HG03342 (cell line): ENCODE measurements around the gene RPL10.
A peak's percentile ranks its signal among the peaks of the same experiment; 100 is the strongest.
"Not testable (repeated sequence)": the region's sequence is repeated elsewhere in the genome, so short reads cannot be mapped to it uniquely, and the experiment has no call there.

Experiments
- ATAC-seq: cut with Tn5 transposase; IDR thresholded peaks from one replicate; pipeline ENCODE4 v1.9.1; 2021; ENCODE audit warnings: mild to moderate bottlenecking, moderate library complexity; ENCODE audit not compliant: unreplicated experiment

RPL10 gene

GRCh38 chrX:154375156-154375504 lies 23.0 kb upstream of the RPL10 start:
- no peak for ATAC-seq

GRCh38 chrX:154376774-154377173 lies 21.4 kb upstream of the RPL10 start:
- ATAC-seq, result no peak

GRCh38 chrX:154378059-154378798 lies 19.9 kb upstream of the RPL10 start:
- peak; percentile 3 for ATAC-seq

GRCh38 chrX:154378799-154379568 lies 19.2 kb upstream of the RPL10 start, which contains the start of gene EMD:
Gene EMD, plus strand, starts transcription at chrX:154379295. Its CDS starts 190 bp downstream, at chrX:154379485.
- ATAC-seq, result peak; percentile 81

GRCh38 chrX:154379569-154379951 lies 18.6 kb upstream of the RPL10 start:
- no peak for ATAC-seq

- ATAC-seq, result no peak
These were observed 18.0 kb upstream of the RPL10 start for GRCh38 chrX:154380153-154380552.

GRCh38 chrX:154380787-154381186 lies 17.4 kb upstream of the RPL10 start:
- no peak for ATAC-seq

GRCh38 chrX:154381271-154381670 lies 16.9 kb upstream of the RPL10 start:
- ATAC-seq, result no peak

GRCh38 chrX:154382483-154383069 lies 15.6 kb upstream of the RPL10 start:
- ATAC-seq, result no peak

- no peak for ATAC-seq
These were observed 14.6 kb upstream of the RPL10 start for GRCh38 chrX:154383359-154384283.

GRCh38 chrX:154384284-154384892 lies 13.8 kb upstream of the RPL10 start:
- no peak for ATAC-seq

GRCh38 chrX:154388094-154388493 lies 10.1 kb upstream of the RPL10 start:
- not testable (repeated sequence) for ATAC-seq

- not testable (repeated sequence) for ATAC-seq
These were observed 9.5 kb upstream of the RPL10 start for GRCh38 chrX:154388649-154389048.

- peak; percentile 63 for ATAC-seq
These were observed 8.1 kb upstream of the RPL10 start for GRCh38 chrX:154389812-154390747.

GRCh38 chrX:154396363-154396762 lies 1.8 kb upstream of the RPL10 start:
- not testable (repeated sequence) for ATAC-seq

GRCh38 chrX:154396973-154397887 lies 947 bp upstream of the RPL10 start:
- peak; percentile 37 for ATAC-seq

- peak; percentile 18 for ATAC-seq
These were observed 720 bp downstream of the RPL10 start for GRCh38 chrX:154398668-154399526.
